Activated naive CD8-positive, alpha-beta T cell treated with anti-CD3 and anti-CD28 coated beads, Interleukin-2, amount 10 ng/mL, durations not matched to agents 7 days and 5 days (primary cell): ENCODE measurements around the gene TMEM174. TPM values are rescaled to one million over a fixed set of nuclear protein-coding genes. Genes with fewer than 3 reads are reported as not detected.
"Not testable (repeated sequence)": the region's sequence is repeated elsewhere in the genome, so short reads cannot be mapped to it uniquely, and the experiment has no call there.

ENCODE experiments used
- ATAC-seq: fragments of 150-1000 bp; cut with Tn5 transposase; one replicate; pipeline ENCODE4 v1.10.0; 2021; ENCODE audit warnings: low read depth, moderate library complexity
- POLR2A ChIA-PET: fragments of 350-600 bp; sonication (Branson Sonifier 250); formaldehyde crosslinking; loops from one replicate; lab custom pipeline; 2021; ENCODE audit warnings: antibody characterized with exemption; lab: Charles Lee
- DNase-seq: peaks from one replicate; pipeline ENCODE4 v3.0.0; 2021
- H3K27ac Mint-ChIP-seq: one replicate; pipeline ENCODE4 v1.8.0; 2022; ENCODE audit warnings: mild to moderate bottlenecking, mixed read lengths
- H3K27me3 Mint-ChIP-seq: one replicate; pipeline ENCODE4 v1.8.0; 2022; ENCODE audit warnings: mild to moderate bottlenecking, moderate library complexity, mixed read lengths
- H3K36me3 Mint-ChIP-seq: one replicate; pipeline ENCODE4 v1.8.0; 2021; ENCODE audit warnings: mild to moderate bottlenecking, mixed read lengths
- H3K4me1 Mint-ChIP-seq: one replicate; pipeline ENCODE4 v1.8.0; 2021; ENCODE audit warnings: mixed read lengths
- H3K4me3 Mint-ChIP-seq: one replicate; pipeline ENCODE4 v1.8.0; 2022; ENCODE audit warnings: mild to moderate bottlenecking, moderate library complexity, mixed read lengths
- H3K9me3 Mint-ChIP-seq: one replicate; pipeline ENCODE4 v1.8.0; 2021; ENCODE audit warnings: mixed read lengths
- total RNA-seq, 2 experiments: library from RNA; stranded (reverse); gene quantifications; one replicate each; pipeline ENCODE4 v1.2.3, GENCODE V29; 2021

The TMEM174 gene
- total RNA-seq, 2 experiments from 2014 or later: not detected

- no peaks in the 10 kb centered on the region for H3K4me1 Mint-ChIP-seq
- no peaks in the 10 kb centered on the region for H3K36me3 Mint-ChIP-seq
- H3K9me3 Mint-ChIP-seq: peaks cover 1% of the 10 kb centered on the region
- ATAC-seq (no peak), DNase-seq (no peak)
- no peak overlapping the region for H3K27ac Mint-ChIP-seq
- POLR2A ChIA-PET: interaction anchor here (0.6 kb wide), 1 partner anchor 145 kb away, joined by 3 read pairs; no protein-coding TSS in a partner anchor
- H3K4me3 Mint-ChIP-seq: no peak overlapping the region
- H3K27me3 Mint-ChIP-seq: peaks cover 33% of the 10 kb centered on the region
These were observed 16.9 kb downstream of the TMEM174 start for GRCh38 chr5:73189871-73190376.

GRCh38 chr5:73192370-73192769, 19.4 kb downstream of the TMEM174 start:
- Mint-ChIP-seq H3K27me3 (peaks cover 36% of the 10 kb centered on the region), H3K36me3 (no peaks in the 10 kb centered on the region), H3K4me3 (no peak overlapping the region), H3K4me1 (no peaks in the 10 kb centered on the region), H3K27ac (no peak overlapping the region), H3K9me3 (no peaks in the 10 kb centered on the region)
- POLR2A ChIA-PET: no interaction called here
- DNase-seq (no peak), ATAC-seq (no peak)

GRCh38 chr5:73193592-73193991, 20.6 kb downstream of the TMEM174 start:
- Mint-ChIP-seq H3K4me3 (no peak overlapping the region), H3K27ac (no peak overlapping the region), H3K4me1 (peaks cover 2% of the 10 kb centered on the region), H3K27me3 (peaks cover 39% of the 10 kb centered on the region), H3K9me3 (no peaks in the 10 kb centered on the region), H3K36me3 (no peaks in the 10 kb centered on the region)
- ATAC-seq (no peak), DNase-seq (no peak)
- POLR2A ChIA-PET: no interaction called here

GRCh38 chr5:73196201-73196600, 23.2 kb downstream of the TMEM174 start:
- Mint-ChIP-seq H3K27ac (no peak overlapping the region), H3K4me1 (peaks cover 2% of the 10 kb centered on the region), H3K9me3 (peaks cover 2% of the 10 kb centered on the region), H3K27me3 (peaks cover 51% of the 10 kb centered on the region), H3K36me3 (no peaks in the 10 kb centered on the region), H3K4me3 (no peak overlapping the region)
- POLR2A ChIA-PET: no interaction called here
- no peak for ATAC-seq
- no peak for DNase-seq

- no peak for DNase-seq
- Mint-ChIP-seq H3K4me3 (no peak overlapping the region), H3K9me3 (peaks cover 2% of the 10 kb centered on the region), H3K27ac (no peak overlapping the region), H3K36me3 (no peaks in the 10 kb centered on the region), H3K4me1 (peaks cover 5% of the 10 kb centered on the region), H3K27me3 (peaks cover 54% of the 10 kb centered on the region)
- ATAC-seq: no peak
- POLR2A ChIA-PET: no interaction called here
These were observed 24.8 kb downstream of the TMEM174 start for GRCh38 chr5:73197637-73198257.

GRCh38 chr5:73198833-73199592, 26.0 kb downstream of the TMEM174 start:
- Mint-ChIP-seq H3K27me3 (peaks cover 55% of the 10 kb centered on the region), H3K36me3 (no peaks in the 10 kb centered on the region), H3K4me1 (peaks cover 5% of the 10 kb centered on the region), H3K27ac (no peak overlapping the region), H3K9me3 (peaks cover 2% of the 10 kb centered on the region), H3K4me3 (no peak overlapping the region)
- POLR2A ChIA-PET: no interaction called here
- no peak for ATAC-seq
- DNase-seq: no peak

- Mint-ChIP-seq H3K27ac (no peak overlapping the region), H3K9me3 (peaks cover 2% of the 10 kb centered on the region), H3K27me3 (peaks cover 55% of the 10 kb centered on the region), H3K36me3 (no peaks in the 10 kb centered on the region), H3K4me3 (no peak overlapping the region), H3K4me1 (peaks cover 5% of the 10 kb centered on the region)
- ATAC-seq: no peak
- no peak for DNase-seq
- POLR2A ChIA-PET: no interaction called here
These were observed 26.7 kb downstream of the TMEM174 start for GRCh38 chr5:73199671-73200070.

- DNase-seq (peak; percentile 76), ATAC-seq (peak; percentile 91)
- no peak overlapping the region for H3K4me3 Mint-ChIP-seq
- peaks cover 5% of the 10 kb centered on the region for H3K4me1 Mint-ChIP-seq
- peaks cover 47% of the 10 kb centered on the region for H3K27me3 Mint-ChIP-seq
- H3K27ac Mint-ChIP-seq: no peak overlapping the region
- no peaks in the 10 kb centered on the region for H3K36me3 Mint-ChIP-seq
- H3K9me3 Mint-ChIP-seq: peaks cover 2% of the 10 kb centered on the region
- POLR2A ChIA-PET: no interaction called here
These were observed 28.8 kb downstream of the TMEM174 start for GRCh38 chr5:73201547-73202513.

- POLR2A ChIA-PET: no interaction called here
- H3K9me3 Mint-ChIP-seq: peaks cover 5% of the 10 kb centered on the region
- DNase-seq (no peak), ATAC-seq (no peak)
- H3K27ac Mint-ChIP-seq: no peak overlapping the region
- no peak overlapping the region for H3K4me3 Mint-ChIP-seq
- H3K4me1 Mint-ChIP-seq: peaks cover 3% of the 10 kb centered on the region
- H3K36me3 Mint-ChIP-seq: no peaks in the 10 kb centered on the region
- peaks cover 48% of the 10 kb centered on the region for H3K27me3 Mint-ChIP-seq
These were observed 31.3 kb downstream of the TMEM174 start for GRCh38 chr5:73204332-73204731.

GRCh38 chr5:73204733-73205132, 31.7 kb downstream of the TMEM174 start:
- H3K27ac Mint-ChIP-seq: no peak overlapping the region
- H3K4me3 Mint-ChIP-seq: no peak overlapping the region
- H3K9me3 Mint-ChIP-seq: peaks cover 8% of the 10 kb centered on the region
- peaks cover 3% of the 10 kb centered on the region for H3K36me3 Mint-ChIP-seq
- H3K27me3 Mint-ChIP-seq: peaks cover 48% of the 10 kb centered on the region
- ATAC-seq (no peak), DNase-seq (no peak)
- POLR2A ChIA-PET: no interaction called here
- H3K4me1 Mint-ChIP-seq: peaks cover 3% of the 10 kb centered on the region

GRCh38 chr5:73205305-73205704, 32.3 kb downstream of the TMEM174 start:
- H3K9me3 Mint-ChIP-seq: peaks cover 10% of the 10 kb centered on the region
- peaks cover 3% of the 10 kb centered on the region for H3K36me3 Mint-ChIP-seq
- H3K4me1 Mint-ChIP-seq: peaks cover 3% of the 10 kb centered on the region
- H3K27me3 Mint-ChIP-seq: peaks cover 49% of the 10 kb centered on the region
- no peak for ATAC-seq
- DNase-seq: no peak
- H3K4me3 Mint-ChIP-seq: no peak overlapping the region
- POLR2A ChIA-PET: no interaction called here
- H3K27ac Mint-ChIP-seq: no peak overlapping the region

GRCh38 chr5:73207239-73207638, 34.2 kb downstream of the TMEM174 start:
- H3K4me3 Mint-ChIP-seq, POLR2A ChIA-PET, ATAC-seq, H3K36me3 Mint-ChIP-seq, H3K27ac Mint-ChIP-seq, H3K4me1 Mint-ChIP-seq, DNase-seq: not testable (repeated sequence)
- Mint-ChIP-seq H3K27me3 (peaks cover 49% of the 10 kb centered on the region), H3K9me3 (peaks cover 10% of the 10 kb centered on the region)

GRCh38 chr5:73209075-73209474, 36.1 kb downstream of the TMEM174 start:
- Mint-ChIP-seq H3K9me3 (peaks cover 10% of the 10 kb centered on the region), H3K27me3 (peaks cover 59% of the 10 kb centered on the region)
- not testable (repeated sequence) for H3K4me3 Mint-ChIP-seq, ATAC-seq, DNase-seq, H3K36me3 Mint-ChIP-seq, H3K4me1 Mint-ChIP-seq, H3K27ac Mint-ChIP-seq
- POLR2A ChIA-PET: interaction anchor here (0.6 kb wide), 1 partner anchor 38 kb away, joined by 3 read pairs; no protein-coding TSS in a partner anchor
